ENCODE data around the gene STRADB.

GRCh38 chr2:201502713-201503112 lies 51.2 kb downstream of the STRADB start:
- TF ChIP-seq CTCF (IDR thresholded peaks at IDR 0.05) (no peak), POLR2AphosphoS5 (IDR thresholded peaks at IDR 0.05) (no peak), EP300 (IDR thresholded peaks at IDR 0.05; ENCODE audit: low read depth) (no peak), POLR2A (IDR thresholded peaks at IDR 0.05) (no peak)

All from transverse colon (tissue), 4 donors.